Natural killer cell (primary cell): Measurements from ENCODE around the gene GALNT9. TPM values are rescaled to one million over a fixed set of nuclear protein-coding genes. Genes with fewer than 3 reads are reported as not detected.
A peak's percentile ranks its signal among the peaks of the same experiment; 100 is the strongest.

ENCODE experiments used
- ATAC-seq, 3 donors: fragments of 150-1000 bp in 2 of 3; fragments of 200-7000 bp in 1 of 3; cut with Tn5 transposase; 1 replicate in 1 of 3; 2 replicates in 2 of 3; pipeline ENCODE4 v1.10.0; 2021; ENCODE audit warnings: mild to moderate bottlenecking in 2 of 3, moderate library complexity in 2 of 3
- DNase-seq, 2 donors: peaks; one replicate each; pipeline versions ENCODE4 v3.0.0 to v3.0.0-alpha.2; 2013 to 2021; ENCODE audit warnings: mixed read lengths in 1 of 2
- H3K27ac ChIP-seq: one replicate; pipeline ENCODE4 v1.5.1; 2013; ENCODE audit warnings: mild to moderate bottlenecking, low read length
- H3K27me3 ChIP-seq: one replicate; pipeline ENCODE4 v1.6.1; 2013; ENCODE audit warnings: low read length; ENCODE audit not compliant: control insufficient read depth, insufficient read depth
- H3K36me3 ChIP-seq: one replicate; pipeline ENCODE4 v1.6.1; 2013; ENCODE audit warnings: low read length; ENCODE audit not compliant: control insufficient read depth, insufficient read depth
- H3K4me1 ChIP-seq: one replicate; pipeline ENCODE4 v1.6.1; 2013; ENCODE audit warnings: low read length; ENCODE audit not compliant: control insufficient read depth, insufficient read depth
- H3K4me3 ChIP-seq: one replicate; pipeline ENCODE4 v1.5.1; 2013; ENCODE audit warnings: low read length
- H3K9me3 ChIP-seq: one replicate; pipeline ENCODE4 v1.6.1; 2013; ENCODE audit warnings: low read length; ENCODE audit not compliant: control insufficient read depth, insufficient read depth
- H3K27ac Mint-ChIP-seq, 2 donors: one replicate each; pipeline ENCODE4 v1.8.0; 2022; ENCODE audit warnings: mild to moderate bottlenecking in 2 of 2, mixed read lengths in 2 of 2, moderate library complexity in 1 of 2
- H3K27me3 Mint-ChIP-seq, 2 donors: one replicate each; pipeline ENCODE4 v1.8.0; 2022; ENCODE audit warnings: low read depth in 2 of 2, mixed read lengths in 2 of 2
- H3K36me3 Mint-ChIP-seq: one replicate; pipeline ENCODE4 v1.8.0; 2022; ENCODE audit warnings: mixed read lengths
- H3K4me1 Mint-ChIP-seq, 2 donors: one replicate each; pipeline ENCODE4 v1.8.0; 2022; ENCODE audit warnings: mixed read lengths in 2 of 2
- H3K4me3 Mint-ChIP-seq: one replicate; pipeline ENCODE4 v1.8.0; 2022; ENCODE audit warnings: mild to moderate bottlenecking, moderate library complexity, mixed read lengths
- H3K9me3 Mint-ChIP-seq, 2 donors: one replicate each; pipeline ENCODE4 v1.8.0; 2022; ENCODE audit warnings: mixed read lengths in 2 of 2
- WGBS: methylation state at CpG from one replicate; pipeline ENCODE4 v1.1.7; 2013; ENCODE audit warnings: missing lambda C conversion rate; ENCODE audit not compliant: insufficient coverage; 5-methylcytosine and 5-hydroxymethylcytosine counted together
- intact Hi-C: fragments of 100-400 bp; cut with micrococcal nuclease; formaldehyde crosslinking; loops from one replicate; pipeline ENCODE4 v1.14.2; 2022
- total RNA-seq, 4 donors: library from RNA; stranded (reverse); fragments of 120-200 nt in 1 of 4; gene quantifications; one replicate each; pipeline versions ENCODE4 v1.2.3 to v1.2.4, GENCODE V29; 2013 to 2022
- TF ChIP-seq, protein P1 (sequence below): fragments of 200-600 bp; IDR thresholded peaks from one replicate; pipeline ENCODE4 v1.8.0; 2022; ENCODE audit warnings: antibody characterized with exemption

GALNT9 gene
- total RNA-seq, 3 donors from 2014 or later (not counting 1 experiment from before 2014, with no cell fraction given) = not detected

DNA sequence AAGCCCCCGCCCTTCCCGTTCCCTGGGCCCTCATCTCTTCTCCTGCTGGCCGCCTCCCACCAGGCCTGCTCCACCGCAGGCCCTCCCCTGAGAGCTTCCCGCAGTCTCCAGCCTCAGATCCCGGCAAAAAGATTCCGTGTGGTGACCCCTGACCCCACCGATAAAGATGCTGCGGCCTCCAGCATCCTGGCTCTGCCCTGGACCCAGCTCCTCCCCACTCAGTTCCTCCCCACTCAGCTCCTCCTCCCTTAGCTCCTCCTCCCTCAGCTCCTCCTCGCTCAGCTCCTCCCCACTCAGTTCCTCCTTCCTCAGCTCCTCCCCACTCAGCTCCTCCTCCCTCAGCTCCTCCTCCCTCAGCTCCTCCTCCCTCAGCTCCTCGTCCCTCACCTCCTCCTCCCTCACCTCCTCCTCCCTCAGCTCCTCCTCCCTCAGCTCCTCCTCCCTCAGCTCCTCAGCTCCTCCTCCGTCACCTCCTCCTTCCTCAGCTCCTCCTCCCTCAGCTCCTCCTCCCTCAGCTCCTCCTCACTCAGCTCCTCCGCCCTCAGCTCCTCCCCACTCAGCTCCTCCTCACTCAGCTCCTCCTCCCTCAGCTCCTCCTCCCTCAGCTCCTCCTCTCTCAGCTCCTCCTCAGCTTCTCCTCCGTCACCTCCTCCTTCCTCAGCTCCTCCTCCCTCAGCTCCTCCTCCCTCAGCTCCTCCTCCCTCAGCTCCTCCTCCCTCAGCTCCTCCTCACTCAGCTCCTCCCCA lies 168.2 kb downstream of the GALNT9 start:
- no peak overlapping the region for H3K27ac Mint-ChIP-seq
- ATAC-seq = no peak
- 85% methylated on average over 14 of the region's 14 CpGs for WGBS
- no peak overlapping the region for H3K4me3 Mint-ChIP-seq
- intact Hi-C loops = no loop called here
- Histone ChIP-seq H3K27ac (no peak overlapping the region), H3K4me3 (no peak overlapping the region), H3K27me3 (no peaks in the 10 kb centered on the region), H3K4me1 (peaks cover 17% of the 10 kb centered on the region), H3K36me3 (peaks cover 10% of the 10 kb centered on the region), H3K9me3 (no peaks in the 10 kb centered on the region)
- H3K9me3 Mint-ChIP-seq = peaks cover 0 to 2% of the 10 kb centered on the region in 2 donors
- peak in 1 of 2 donors; percentile 36 for DNase-seq
- TF ChIP-seq, protein P1, sequence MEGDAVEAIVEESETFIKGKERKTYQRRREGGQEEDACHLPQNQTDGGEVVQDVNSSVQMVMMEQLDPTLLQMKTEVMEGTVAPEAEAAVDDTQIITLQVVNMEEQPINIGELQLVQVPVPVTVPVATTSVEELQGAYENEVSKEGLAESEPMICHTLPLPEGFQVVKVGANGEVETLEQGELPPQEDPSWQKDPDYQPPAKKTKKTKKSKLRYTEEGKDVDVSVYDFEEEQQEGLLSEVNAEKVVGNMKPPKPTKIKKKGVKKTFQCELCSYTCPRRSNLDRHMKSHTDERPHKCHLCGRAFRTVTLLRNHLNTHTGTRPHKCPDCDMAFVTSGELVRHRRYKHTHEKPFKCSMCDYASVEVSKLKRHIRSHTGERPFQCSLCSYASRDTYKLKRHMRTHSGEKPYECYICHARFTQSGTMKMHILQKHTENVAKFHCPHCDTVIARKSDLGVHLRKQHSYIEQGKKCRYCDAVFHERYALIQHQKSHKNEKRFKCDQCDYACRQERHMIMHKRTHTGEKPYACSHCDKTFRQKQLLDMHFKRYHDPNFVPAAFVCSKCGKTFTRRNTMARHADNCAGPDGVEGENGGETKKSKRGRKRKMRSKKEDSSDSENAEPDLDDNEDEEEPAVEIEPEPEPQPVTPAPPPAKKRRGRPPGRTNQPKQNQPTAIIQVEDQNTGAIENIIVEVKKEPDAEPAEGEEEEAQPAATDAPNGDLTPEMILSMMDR = no peak
- H3K4me1 Mint-ChIP-seq = peaks cover 0 to 5% of the 10 kb centered on the region in 2 donors
- no peaks in the 10 kb centered on the region for H3K36me3 Mint-ChIP-seq
- no peaks in the 10 kb centered on the region for H3K27me3 Mint-ChIP-seq

DNA sequence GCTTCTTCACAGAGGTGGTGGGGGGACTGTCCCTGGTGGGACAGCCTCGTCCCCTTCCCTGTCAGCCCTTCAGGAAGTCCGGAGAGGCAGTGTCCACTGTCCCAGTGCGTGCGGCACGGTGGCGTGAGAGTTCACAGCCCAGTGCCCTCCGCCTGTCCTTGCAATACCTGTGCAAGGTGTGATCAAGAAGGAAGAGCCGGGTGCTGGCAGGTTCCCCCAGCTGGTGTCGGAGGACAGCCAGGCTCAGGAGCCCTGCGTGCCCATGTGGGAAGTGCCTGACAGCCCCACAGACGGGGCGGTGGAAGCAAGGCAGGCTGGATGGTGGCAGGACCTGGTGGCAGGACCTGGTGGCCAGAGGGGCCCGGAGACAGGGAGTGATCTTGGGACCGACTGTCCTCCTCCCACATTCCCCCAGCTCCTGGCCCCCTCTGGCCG lies 168.8 kb downstream of the GALNT9 start:
- H3K4me1 ChIP-seq = peaks cover 17% of the 10 kb centered on the region
- DNase-seq = no peak
- Mint-ChIP-seq H3K36me3 (no peaks in the 10 kb centered on the region), H3K4me3 (no peak overlapping the region), H3K27me3 (no peaks in the 10 kb centered on the region), H3K27ac (no peak overlapping the region), H3K4me1 (peaks cover 0 to 5% of the 10 kb centered on the region in 2 donors), H3K9me3 (no peaks in the 10 kb centered on the region)
- no peak for ATAC-seq
- no peak overlapping the region for H3K27ac ChIP-seq
- WGBS = 95% methylated on average over 15 of the region's 15 CpGs
- TF ChIP-seq, protein P1 = no peak
- H3K4me3 ChIP-seq = no peak overlapping the region
- H3K9me3 ChIP-seq = no peaks in the 10 kb centered on the region
- intact Hi-C loops = no loop called here
- no peaks in the 10 kb centered on the region for H3K27me3 ChIP-seq
- peaks cover 10% of the 10 kb centered on the region for H3K36me3 ChIP-seq

DNA sequence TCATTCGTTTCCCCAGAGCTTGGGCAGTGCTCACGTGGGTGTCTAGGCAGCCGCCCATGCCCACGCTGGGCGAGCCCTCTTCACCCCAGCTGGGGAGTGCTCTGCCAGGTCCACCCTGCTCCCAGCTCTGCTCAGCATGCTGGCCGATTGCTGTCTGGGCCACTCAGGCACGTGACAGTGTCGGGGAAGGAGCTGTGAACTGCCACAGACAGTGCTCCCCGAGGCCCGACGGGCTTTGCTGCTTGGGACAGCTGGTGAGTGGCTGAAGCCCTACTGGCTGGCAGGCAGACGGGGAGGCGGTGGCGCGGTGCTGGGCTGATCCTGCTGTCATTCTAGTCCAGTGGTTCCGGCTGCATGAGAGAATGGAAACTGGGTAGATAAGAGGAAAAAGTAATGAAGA lies 169.4 kb downstream of the GALNT9 start:
- DNase-seq = no peak
- no peaks in the 10 kb centered on the region for H3K36me3 Mint-ChIP-seq
- WGBS = 95% methylated on average over 16 of the region's 16 CpGs
- H3K4me3 Mint-ChIP-seq = peak overlapping the region; percentile 5
- intact Hi-C loops = no loop called here
- Histone ChIP-seq H3K27me3 (no peaks in the 10 kb centered on the region), H3K9me3 (no peaks in the 10 kb centered on the region), H3K4me3 (no peak overlapping the region), H3K36me3 (peaks cover 10% of the 10 kb centered on the region), H3K27ac (no peak overlapping the region), H3K4me1 (peaks cover 17% of the 10 kb centered on the region)
- H3K9me3 Mint-ChIP-seq = no peaks in the 10 kb centered on the region
- no peaks in the 10 kb centered on the region for H3K27me3 Mint-ChIP-seq
- peaks cover 0 to 5% of the 10 kb centered on the region in 2 donors for H3K4me1 Mint-ChIP-seq
- ATAC-seq = no peak
- H3K27ac Mint-ChIP-seq = peak overlapping the region in 1 of 2 donors; percentile 13
- TF ChIP-seq, protein P1 = no peak
